GM12875 (cell line): ENCODE results near the gene IFNA5.

Source experiments
- H3K4me3 ChIP-seq: one replicate; pipeline ENCODE4 v1.5.1; 2011; ENCODE audit warnings: low read depth, low read length, control low read depth
- CTCF ChIP-seq: IDR thresholded peaks from 2 replicates; pipeline ENCODE4 v1.5.1; 2011; ENCODE audit warnings: low read depth, mild to moderate bottlenecking, control low read depth, inconsistent platforms, low read length, moderate library complexity, borderline replicate concordance; ENCODE audit not compliant: insufficient read depth

IFNA5 gene

GRCh38 chr9:21305213-21305612 lies at the start of gene IFNA5:
Gene IFNA5 (minus strand): TSS chr9:21305313. CDS start chr9:21305256, 57 bp downstream.
- no peak within 1 kb of the TSS for H3K4me3 ChIP-seq
- TF ChIP-seq CTCF = no peak

DNA sequence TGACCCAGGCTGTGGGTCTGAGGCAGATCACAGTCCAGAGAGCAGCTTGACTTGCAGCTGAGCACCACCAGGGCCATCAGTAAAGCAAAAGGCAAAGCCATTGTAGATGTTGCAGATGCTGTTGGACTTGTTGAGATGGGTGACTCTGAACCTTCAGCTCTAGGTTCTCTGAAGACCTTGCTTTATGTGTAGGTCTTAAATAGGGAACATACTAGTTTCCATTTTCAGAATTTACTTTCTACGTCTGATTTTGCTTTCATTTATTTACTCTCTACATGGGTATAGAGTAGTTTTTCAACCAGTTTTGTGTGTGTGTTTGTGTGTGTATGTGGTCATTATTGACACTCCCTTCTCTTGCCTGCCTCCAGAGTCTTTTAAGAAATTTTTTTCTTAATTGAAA lies 45.7 kb upstream of the IFNA5 start, which contains the start of gene IFNA6:
Gene IFNA6, minus strand, starts transcription at position 101 of the 400 bp plus-strand sequence. Its CDS starts 0 bp downstream, at position 101.
- H3K4me3 ChIP-seq = no peak within 1 kb of the TSS
- no peak for TF ChIP-seq CTCF

GRCh38 chr9:21348430-21348970 lies 43.4 kb upstream of the IFNA5 start:
- no peak for TF ChIP-seq CTCF

GRCh38 chr9:21340735-21341134 lies 35.6 kb upstream of the IFNA5 start:
- TF ChIP-seq CTCF = no peak

More at GRCh38 chr9:21348430-21348970, 43.4 kb upstream of the IFNA5 start:
- H3K4me3 ChIP-seq = no peak overlapping the region

DNA sequence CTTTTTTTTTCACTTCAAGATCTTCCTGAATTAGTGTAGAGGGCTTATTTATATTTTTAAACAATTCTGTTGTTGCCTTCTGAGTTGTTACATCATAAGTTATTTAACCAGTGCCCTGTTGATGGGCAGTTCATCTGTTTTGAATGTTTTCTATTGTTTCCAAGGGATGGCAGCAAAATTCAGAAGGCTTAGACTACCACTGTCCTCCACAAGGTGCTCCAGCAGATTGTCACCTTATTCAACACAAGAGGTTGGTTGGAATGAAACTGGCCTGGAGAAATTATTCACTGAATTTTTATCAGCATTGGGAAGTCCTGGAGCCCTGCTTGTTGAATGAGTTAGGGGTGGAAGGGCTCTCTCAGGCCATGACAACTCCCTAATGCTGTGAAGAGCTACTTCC lies 31.3 kb upstream of the IFNA5 start:
- TF ChIP-seq CTCF = peak; percentile 2; the same call in 1 of the 2 replicates
- no peak overlapping the region for H3K4me3 ChIP-seq

More at GRCh38 chr9:21340735-21341134, 35.6 kb upstream of the IFNA5 start:
- H3K4me3 ChIP-seq = no peak overlapping the region

GRCh38 chr9:21334701-21335632 lies 29.9 kb upstream of the IFNA5 start, which contains the start of gene KLHL9:
Gene KLHL9 (minus strand): TSS chr9:21335404. CDS start chr9:21334859, 545 bp downstream.
- TF ChIP-seq CTCF = no peak
- peak within 1 kb of the TSS; percentile 88 for H3K4me3 ChIP-seq
